HL-60 (cell line): ENCODE measurements around the gene ALPL.

Experiments
- CTCF ChIP-seq: IDR thresholded peaks from one replicate; pipeline ENCODE4 v1.5.1; 2011; ENCODE audit warnings: low read length, control low read depth, inconsistent platforms; ENCODE audit not compliant: insufficient read depth
- GABPA ChIP-seq: IDR thresholded peaks from 2 replicates; pipeline ENCODE4 v1.6.1; 2012; ENCODE audit warnings: low read depth
- POLR2AphosphoS5 ChIP-seq: IDR thresholded peaks from 2 replicates; pipeline ENCODE4 v1.6.1; 2012; ENCODE audit warnings: low read depth
- SPI1 ChIP-seq: IDR thresholded peaks from 2 replicates; pipeline ENCODE4 v1.6.1; 2012; ENCODE audit warnings: low read depth, mild to moderate bottlenecking, borderline replicate concordance
- TF ChIP-seq, protein P1 (sequence below): IDR thresholded peaks from 2 replicates; pipeline ENCODE4 v1.6.1; 2012; ENCODE audit warnings: low read depth; ENCODE audit not compliant: insufficient replicate concordance

DNA sequence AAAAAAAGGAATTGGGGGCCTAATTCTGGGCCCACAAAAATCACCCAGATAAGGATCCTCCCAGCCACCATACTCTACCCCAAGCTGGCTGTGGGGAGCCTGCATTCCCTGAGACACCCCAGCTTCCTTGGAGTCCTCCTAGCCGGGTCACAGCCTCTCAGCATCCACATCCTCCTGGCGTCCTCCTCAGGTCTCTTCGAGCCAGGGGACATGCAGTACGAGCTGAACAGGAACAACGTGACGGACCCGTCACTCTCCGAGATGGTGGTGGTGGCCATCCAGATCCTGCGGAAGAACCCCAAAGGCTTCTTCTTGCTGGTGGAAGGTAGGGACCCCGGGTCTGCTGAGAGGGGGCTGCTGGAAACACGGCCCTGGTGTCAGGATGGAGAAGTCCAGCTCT lies 64.3 kb downstream of the ALPL start:
- TF ChIP-seq CTCF = no peak
- no peak for TF ChIP-seq POLR2AphosphoS5
- TF ChIP-seq, protein P1, sequence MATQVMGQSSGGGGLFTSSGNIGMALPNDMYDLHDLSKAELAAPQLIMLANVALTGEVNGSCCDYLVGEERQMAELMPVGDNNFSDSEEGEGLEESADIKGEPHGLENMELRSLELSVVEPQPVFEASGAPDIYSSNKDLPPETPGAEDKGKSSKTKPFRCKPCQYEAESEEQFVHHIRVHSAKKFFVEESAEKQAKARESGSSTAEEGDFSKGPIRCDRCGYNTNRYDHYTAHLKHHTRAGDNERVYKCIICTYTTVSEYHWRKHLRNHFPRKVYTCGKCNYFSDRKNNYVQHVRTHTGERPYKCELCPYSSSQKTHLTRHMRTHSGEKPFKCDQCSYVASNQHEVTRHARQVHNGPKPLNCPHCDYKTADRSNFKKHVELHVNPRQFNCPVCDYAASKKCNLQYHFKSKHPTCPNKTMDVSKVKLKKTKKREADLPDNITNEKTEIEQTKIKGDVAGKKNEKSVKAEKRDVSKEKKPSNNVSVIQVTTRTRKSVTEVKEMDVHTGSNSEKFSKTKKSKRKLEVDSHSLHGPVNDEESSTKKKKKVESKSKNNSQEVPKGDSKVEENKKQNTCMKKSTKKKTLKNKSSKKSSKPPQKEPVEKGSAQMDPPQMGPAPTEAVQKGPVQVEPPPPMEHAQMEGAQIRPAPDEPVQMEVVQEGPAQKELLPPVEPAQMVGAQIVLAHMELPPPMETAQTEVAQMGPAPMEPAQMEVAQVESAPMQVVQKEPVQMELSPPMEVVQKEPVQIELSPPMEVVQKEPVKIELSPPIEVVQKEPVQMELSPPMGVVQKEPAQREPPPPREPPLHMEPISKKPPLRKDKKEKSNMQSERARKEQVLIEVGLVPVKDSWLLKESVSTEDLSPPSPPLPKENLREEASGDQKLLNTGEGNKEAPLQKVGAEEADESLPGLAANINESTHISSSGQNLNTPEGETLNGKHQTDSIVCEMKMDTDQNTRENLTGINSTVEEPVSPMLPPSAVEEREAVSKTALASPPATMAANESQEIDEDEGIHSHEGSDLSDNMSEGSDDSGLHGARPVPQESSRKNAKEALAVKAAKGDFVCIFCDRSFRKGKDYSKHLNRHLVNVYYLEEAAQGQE = no peak
- TF ChIP-seq SPI1 = no peak
- no peak for TF ChIP-seq GABPA
